HG03025 (cell line): ENCODE results near the gene ITGBL1.

Experiments
- ATAC-seq: cut with Tn5 transposase; IDR thresholded peaks from one replicate; pipeline ENCODE4 v1.9.1; 2021; ENCODE audit warnings: mild to moderate bottlenecking, moderate library complexity; ENCODE audit not compliant: unreplicated experiment, low FRiP score

ITGBL1 gene

DNA sequence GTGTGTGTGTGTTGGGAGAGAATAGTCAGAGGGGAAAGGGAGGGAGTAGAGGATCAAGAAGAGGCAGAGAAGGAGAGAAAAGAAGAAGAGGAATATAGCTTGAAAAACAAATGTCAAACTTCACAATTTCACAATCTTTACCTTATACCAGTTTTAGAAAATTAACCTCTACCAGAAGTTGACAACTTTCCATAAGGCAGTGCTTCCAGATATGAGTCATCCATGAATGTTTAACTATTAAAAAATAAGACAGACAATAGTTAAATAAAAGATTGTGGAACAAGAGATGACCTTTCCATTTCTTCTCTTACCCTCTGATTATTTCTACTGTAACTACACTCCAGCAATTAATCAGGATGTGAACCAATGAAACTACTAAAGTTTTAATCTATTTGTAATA, 229.4 kb downstream of the ITGBL1 start:
- ATAC-seq, result no peak

DNA sequence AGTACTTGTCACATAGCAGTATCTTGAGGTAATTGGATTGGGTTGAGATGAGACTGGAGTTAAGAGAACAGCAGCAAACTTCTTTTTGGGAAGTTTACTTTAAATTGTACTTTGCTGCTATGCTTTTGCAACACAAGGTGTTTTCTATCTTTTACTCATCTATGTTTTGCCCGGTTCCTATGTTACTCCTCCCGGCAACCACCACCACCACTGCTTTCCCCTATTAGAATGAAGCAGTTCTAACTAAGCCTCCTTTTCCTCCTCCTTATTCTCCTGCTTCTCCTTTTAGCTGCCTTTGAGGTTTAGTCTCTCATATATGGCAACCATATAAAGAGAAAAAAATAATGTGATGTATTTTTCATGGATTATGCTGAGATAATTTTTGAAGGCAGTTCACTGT, 233.5 kb downstream of the ITGBL1 start:
- ATAC-seq, result no peak

DNA sequence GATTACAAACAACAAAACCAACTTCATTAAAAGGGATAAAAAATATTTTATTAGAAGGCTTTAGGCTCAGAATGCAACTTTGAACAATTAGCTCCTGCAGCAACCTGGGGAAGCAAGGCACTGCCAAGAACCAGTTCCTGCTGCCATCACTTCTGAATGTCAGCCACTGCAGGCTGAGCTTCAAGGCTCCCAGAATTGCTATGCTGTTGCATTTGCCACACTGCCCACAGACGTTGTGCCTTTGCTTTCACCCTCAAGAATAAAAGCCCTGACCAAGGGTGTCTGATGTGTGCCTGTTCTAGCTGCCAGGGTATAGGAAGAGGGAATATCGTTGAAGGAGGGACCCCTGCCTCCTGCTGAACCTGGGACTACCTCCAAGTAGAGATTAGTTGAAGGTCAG, 238.4 kb downstream of the ITGBL1 start:
- ATAC-seq, result no peak

DNA sequence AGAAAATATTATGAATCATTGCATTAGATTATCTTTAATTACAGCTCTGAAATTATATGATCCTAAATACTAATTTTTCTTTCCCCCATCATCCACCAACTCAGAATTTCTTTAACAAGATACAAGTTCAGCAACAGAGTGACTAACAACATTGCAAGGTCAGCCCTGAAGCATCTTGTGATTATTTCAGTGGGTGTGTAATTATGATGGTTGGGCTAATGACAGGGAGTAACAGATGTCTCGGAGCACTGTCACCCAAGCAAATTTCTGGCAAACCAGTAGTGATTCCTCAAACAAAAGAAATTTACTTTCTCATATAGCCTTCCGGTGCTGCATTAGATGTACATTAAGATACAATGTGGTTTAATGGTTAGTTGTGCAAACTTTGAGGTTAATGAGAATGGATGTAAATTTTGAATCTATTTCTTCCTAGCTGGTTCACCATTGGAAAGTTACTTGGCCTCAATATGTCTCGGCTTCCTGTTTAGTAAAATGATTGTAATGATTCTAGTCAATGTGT, 238.9 kb downstream of the ITGBL1 start:
- ATAC-seq, result no peak

DNA sequence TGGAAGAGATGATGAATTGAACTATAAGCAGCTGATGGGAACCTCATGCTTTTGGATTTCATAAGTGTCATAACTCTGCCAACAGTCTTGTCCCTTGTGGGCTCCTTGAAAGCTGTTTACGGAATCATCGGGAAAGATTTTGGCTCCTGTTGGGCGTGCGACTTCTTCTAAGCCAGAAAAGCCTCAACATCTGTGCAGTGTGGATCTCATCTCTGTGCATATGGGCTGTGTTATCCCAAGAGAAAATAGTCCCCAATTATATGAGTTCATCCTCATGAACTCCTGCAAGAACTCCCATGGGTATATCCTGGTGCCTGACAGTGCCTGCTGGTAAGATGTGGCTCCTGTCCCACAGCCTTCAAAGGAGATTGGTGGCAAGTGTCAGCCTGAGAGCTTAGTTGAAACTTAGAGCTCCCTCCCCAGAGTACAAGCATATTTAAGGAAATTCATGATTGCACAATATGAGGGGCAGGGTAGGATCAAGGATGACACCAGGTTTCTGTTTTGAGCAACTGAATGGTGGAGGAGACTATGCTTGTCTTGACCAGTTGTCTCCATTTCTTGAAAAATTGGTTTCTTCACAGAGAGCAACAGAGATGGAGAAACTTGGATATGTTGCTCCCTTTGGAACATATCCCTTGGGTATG, 243.5 kb downstream of the ITGBL1 start:
- ATAC-seq, result no peak

DNA sequence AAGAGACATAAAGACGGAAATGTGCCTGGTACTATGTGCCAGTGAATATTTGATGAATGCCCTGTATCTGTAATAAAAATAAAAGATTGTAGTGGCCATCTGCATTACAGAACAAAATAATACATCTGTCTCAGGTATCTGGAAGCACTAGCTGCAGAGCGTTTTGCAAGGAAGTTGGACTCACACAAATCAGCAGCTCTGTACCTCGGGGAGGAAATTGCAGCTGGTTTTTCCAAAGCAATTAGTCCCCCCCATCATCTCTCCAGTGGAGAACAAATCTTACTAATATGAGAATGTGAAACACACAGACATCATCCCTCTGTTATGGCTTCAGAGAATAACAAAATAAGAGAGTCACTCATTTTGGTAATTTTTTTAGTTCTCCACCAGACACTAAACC, 245.3 kb downstream of the ITGBL1 start:
- no peak for ATAC-seq

DNA sequence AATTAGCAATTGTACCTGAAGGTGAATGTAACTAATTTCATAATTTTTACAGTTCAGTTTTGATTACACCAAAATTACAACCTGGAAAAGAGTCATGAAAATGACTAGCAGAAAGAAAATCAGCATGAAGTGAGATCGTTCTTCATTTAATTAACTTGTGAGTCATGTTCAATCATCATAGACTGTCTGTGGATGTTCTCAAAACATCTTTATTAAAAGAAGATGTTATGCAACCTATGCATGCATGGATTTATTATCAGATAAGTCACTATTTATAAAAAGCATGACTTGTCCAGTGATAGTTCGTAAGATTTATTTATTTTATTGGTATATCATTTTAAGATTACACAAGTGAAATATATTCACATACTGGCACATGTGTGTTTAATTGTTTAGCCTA, 245.9 kb downstream of the ITGBL1 start:
- no peak for ATAC-seq

DNA sequence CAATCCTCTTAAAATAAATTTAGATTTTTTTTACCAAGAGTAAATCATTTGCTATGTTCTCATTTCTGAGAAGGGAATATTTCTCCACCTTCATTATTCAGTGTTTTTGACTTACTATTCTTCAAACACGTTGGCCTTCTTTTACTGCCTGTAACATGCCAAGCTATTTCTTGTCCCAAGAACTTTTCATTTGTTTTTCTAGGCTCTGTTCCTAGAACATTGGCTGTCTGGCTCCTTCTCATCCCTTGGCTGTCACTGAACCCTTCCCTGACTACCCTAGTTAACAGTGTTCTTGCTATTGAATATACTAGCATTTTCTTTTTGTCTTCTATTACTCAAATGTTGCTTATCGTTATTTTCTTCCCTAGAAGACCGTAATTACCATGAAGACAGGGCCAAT, 248.1 kb downstream of the ITGBL1 start:
- no peak for ATAC-seq

DNA sequence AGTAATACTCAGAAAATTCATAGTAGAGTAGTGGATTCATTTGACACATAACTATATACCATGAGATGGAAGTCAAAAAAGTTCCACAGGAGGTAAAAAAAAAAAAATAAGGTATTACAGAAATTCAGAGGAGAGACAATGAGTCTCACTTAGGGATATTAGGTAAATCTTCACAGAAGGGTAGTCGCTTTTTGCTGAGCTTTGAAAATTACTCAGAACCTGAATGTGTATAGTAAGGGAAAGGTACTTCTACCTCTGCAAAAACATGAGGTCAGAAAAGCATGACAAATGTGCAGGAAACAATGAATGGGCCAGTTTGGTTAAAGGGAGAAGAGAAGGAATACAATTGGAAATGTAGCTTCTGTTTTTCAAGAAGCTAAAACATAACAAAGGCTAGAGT, 250.6 kb downstream of the ITGBL1 start:
- ATAC-seq, result no peak

DNA sequence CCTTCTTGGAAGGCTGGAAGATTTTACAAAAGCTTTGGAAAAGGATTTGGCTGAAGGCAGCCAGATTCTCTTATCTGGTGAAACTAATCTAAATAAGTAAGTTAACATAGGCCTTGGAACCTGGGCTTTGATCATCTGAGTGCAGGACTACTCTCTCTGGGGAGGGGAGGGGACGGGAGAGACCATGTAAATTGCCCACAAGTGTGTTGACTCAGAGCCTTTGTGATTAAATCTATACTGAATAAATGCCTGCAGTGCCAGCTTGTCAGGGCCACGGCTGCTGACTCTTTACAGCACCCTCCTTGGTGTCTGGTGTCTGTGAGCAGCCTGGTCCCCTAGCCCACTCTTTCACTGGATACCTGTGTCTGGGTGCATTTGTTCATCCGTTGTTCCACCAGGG, 251.4 kb downstream of the ITGBL1 start:
- ATAC-seq, result no peak

DNA sequence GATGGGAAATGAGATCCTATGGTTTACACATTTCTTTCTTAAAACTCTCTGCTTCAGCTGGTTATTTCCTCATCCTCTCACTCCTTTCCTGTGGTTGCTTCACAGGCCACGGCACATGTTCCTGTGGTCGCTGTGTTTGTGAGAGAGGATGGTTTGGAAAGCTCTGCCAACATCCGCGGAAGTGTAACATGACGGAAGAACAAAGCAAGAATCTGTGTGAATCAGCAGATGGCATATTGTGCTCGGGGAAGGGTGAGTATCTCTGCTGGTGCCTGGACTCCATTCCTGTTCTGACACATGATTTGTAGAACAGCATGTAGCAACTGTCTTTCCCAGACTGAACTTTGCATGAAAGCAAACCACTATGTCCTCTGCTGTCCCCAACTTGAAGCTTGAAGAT, 254.2 kb downstream of the ITGBL1 start:
- no peak for ATAC-seq

DNA sequence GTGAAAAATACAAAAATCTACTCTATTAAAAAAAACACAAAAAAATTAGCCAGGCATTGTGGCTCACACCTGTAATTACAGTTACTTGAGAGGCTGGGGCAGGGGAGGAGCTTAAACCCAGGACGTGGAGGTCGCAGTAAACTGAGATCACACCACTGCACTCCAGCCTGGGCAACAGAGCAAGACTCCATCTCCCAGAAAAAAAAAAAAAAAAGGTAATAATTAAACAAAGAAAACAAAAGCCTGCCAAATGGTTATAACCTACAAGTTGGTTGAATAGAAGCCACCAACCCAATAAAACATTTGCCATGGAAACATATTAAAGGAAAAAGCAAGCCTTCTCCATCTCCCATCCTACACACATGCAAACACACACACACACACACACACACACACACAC, 255.2 kb downstream of the ITGBL1 start:
- no peak for ATAC-seq

DNA sequence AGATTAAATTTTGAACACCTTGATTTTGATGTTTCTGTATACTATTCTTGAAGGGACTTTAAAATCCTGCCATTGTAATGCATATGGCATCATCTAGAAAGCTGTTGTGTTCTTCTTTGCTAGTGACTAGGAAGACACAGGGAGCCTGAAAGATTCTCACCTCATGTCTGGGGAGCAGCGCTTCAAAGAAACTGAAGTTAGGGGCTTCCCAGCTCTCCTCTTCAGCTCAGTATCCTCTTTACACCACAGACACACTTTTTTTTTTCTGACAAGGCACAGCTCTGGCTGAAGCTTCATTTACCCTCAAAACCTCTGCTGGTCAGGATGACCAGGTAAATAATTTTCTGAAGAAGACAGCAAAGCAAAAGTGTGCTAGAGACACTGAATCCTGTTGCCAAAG, 255.6 kb downstream of the ITGBL1 start:
- ATAC-seq, result no peak

DNA sequence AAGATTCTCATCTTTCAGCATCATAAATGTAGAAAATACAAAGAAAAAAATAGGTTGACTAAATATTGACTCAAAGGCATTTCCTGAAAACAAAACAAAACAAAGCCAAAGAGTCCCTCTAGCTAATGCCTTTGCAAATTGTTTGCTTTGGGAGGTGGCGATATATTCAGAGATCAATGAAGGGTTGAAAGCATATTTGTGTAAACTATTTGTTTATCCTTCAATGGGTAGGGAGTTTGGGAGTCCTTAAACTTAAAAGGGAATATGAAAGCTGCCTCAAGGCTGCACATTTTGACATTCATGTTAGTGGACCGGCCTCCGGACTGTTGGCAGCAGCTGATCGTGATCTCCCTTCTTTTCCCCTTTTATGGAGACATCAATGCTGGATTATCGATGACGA, 257.5 kb downstream of the ITGBL1 start:
- no peak for ATAC-seq

DNA sequence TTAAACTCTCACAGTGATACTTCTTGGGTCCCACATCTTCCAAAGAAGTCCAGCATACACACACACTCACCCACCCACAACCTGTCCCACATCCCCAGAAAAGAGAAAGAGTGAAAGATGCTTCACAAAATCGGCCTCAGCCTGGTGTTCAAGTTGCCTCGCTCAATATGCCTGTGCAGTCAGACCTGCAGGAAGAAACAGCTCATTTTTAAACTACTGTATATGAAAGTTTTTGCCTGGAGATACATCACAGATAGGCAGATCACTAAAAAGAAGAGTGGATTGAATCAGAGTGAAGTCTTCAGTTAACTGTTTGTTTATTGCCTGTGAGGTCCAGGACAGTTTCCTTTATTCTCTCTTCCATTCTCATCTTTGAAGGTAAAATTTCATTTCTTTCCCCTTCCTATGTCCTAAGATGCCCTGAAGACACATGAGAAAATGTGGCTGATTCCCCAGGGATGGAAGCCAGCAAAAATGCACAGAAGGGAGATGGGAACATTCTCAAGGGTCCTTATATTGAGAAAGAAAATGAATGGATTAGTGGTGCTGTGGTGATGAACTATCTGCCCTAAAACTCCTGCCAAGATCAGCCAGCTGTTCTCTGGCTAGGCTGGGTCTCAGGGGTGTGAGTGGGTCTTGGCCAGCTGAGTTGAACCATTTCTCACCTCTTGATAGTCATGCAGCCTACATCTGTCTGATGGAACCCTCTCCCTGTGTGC, 259.0 kb downstream of the ITGBL1 start:
- no peak for ATAC-seq

DNA sequence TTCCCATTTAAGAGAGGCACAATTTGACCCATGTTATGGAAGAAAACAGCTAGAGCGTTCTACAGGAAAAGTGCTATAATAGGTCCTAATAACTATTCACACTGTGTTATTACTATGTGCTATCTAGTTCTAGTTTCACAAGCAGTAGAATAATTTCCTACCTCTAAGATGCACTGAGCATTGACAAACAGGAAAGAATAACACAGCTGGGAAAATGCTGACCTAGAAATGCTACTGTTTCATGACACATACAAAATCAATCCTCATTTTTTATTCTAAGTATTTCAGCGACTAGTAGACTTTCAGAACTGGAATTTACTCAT, 259.5 kb downstream of the ITGBL1 start:
- ATAC-seq, result no peak

DNA sequence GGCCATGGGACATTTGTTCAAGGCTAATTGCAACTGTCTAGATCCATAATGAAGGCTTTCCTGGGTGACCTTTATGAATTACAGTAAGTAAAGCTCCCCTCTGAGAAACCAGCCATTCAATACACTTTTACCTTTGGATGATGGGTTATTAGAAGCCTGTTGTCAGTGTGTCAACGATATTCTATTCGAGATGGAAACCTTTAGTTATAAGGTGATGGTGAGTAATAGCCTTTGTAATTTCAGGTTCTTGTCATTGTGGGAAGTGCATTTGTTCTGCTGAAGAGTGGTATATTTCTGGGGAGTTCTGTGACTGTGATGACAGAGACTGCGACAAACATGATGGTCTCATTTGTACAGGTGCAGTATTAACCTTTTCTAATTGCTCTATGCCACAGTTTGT, 261.7 kb downstream of the ITGBL1 start:
- ATAC-seq, result no peak

DNA sequence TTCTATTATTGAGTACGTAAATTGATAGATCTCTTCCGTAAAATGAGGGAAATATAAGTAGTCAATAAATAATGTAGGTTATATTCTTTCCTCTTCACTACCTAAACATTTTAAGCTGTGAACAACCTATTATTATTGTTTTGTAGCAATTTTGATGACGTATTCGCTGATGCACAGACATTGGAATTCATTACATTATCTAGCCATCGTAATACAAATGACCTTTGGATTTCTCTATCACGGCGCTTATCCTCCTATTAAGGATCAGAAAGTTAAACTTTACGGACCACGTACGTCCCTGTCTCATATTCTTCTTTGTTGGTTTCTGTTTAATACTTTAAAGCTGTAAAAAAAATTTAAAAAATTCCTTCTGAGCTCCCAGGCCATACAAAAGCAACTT, 264.9 kb downstream of the ITGBL1 start:
- ATAC-seq, result no peak

DNA sequence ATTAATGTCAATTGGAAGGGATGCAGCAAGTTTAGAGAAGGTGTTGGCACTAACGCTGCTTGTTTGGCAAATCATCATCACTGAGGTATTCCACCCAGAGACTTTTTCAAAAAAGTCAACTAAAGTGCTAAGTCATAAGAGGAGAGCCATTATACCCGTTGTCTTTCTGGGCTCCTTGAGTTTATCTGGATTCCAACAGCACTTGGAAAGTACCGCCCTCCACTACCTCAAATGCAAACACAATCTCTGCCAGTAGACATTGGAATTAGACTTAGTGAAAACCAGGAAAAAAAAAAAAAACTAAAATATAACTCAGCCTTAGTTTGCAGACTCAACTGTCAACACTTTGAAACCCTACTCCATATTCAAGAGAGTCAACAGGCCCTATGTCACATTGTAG, 266.0 kb downstream of the ITGBL1 start:
- no peak for ATAC-seq

DNA sequence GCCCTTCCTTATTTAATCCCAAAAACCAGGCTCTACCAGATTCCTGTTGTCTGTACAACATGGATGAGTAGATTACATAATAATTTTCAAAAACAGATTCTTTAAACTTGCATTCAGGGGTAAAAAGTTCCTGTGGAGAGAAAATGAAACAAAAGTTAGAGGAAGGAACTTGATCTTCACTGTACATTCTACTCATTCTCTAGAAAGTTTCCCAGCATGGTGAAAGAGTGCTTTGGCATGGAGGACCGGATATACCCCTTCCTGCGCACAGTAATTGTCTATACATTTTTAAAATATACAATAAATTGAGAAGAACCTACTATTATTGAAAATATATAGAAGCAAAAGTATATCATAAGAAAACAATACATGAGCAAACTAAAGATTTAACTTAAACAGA, 274.2 kb downstream of the ITGBL1 start:
- no peak for ATAC-seq

DNA sequence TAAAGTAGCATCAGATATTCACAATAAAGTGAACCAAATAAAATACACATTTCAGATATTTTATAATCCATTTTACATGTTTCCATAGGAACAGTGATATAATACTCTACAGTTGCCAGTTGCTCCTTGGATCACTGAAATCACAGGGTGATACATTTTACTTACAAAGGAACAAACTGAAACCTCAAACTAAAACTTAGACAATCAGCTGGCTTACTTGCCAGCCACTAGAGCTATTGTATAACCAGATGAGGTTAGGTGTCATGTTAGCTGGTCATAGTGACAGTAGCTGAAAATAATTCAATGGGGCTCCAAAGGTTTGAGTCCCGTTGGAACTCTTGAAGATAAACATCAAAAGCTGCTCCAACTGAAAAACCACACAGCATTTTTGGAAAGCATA, 274.6 kb downstream of the ITGBL1 start:
- ATAC-seq, result no peak

DNA sequence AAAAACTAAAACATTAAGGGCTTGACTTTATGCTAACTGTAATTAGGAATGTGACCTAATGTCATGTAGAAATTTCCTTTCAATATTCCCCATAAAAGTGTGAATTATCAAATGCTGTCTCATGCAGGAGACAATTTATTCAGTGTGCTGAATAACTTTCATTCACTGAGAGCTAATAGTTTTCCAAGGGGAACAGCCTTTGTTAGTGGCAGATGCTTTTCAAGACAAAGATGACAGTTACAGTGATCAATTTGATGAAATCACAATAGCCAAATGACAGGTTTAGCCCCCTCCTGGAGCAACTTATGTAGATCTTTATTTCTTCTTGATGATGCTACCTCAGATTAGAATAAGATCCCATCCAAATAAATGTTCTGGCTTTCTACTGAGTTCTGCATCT, 275.5 kb downstream of the ITGBL1 start:
- ATAC-seq, result no peak
